Measurements from ENCODE around the gene BEAN1. TPM values are rescaled to one million over a fixed set of nuclear protein-coding genes. Genes with fewer than 3 reads are reported as not detected.

The BEAN1 gene
- total and polyA plus RNA-seq, 2 experiments from 2014 or later = 0.07 to 0.10 TPM

DNA sequence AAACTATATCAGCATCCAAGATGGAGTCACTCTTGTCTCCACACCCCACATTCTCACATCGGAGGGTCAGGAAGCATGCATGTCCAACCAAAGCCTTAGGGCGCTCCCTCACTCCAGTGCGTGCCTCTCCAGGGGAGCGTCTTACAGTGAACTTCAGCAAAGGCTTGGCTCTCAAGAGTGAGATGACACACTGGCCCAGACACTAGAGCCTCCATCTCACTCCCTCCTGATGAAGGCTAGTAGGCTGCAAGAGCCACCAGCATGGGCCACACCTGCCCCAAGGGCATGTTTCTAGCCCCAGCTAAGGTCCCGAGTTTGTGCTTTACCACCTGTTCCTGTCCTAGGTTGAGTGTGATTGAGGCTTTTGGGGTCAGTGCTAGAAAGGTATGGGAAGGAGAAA, 40.5 kb downstream of the BEAN1 start:
- Histone ChIP-seq H3K9me2 (ENCODE audit: insufficient read depth) (0 out of 2 replicates have a peak, but pooled peaks cover 4% of the 10 kb centered on the region), H3K27me3 (ENCODE audit: insufficient read depth) (no peaks in the 10 kb centered on the region), H3F3A (replicated peaks; ENCODE audit: low read depth) (no peaks in the 10 kb centered on the region), H3K27ac (ENCODE audit: low read depth) (no peak overlapping the region), H3K4me3 (no peak overlapping the region), H2AFZ (no peak overlapping the region), H3K4me1 (ENCODE audit: insufficient read depth) (no peaks in the 10 kb centered on the region), H3K79me2 (replicated peaks; ENCODE audit: insufficient read depth) (no peaks in the 10 kb centered on the region), H3K4me2 (no peak overlapping the region), H3K36me3 (ENCODE audit: insufficient read depth) (no peaks in the 10 kb centered on the region), H4K20me1 (replicated peaks; ENCODE audit: insufficient read depth) (no peaks in the 10 kb centered on the region)
- H3K27ac Mint-ChIP-seq = no peak overlapping the region
- TF ChIP-seq, protein P1, sequence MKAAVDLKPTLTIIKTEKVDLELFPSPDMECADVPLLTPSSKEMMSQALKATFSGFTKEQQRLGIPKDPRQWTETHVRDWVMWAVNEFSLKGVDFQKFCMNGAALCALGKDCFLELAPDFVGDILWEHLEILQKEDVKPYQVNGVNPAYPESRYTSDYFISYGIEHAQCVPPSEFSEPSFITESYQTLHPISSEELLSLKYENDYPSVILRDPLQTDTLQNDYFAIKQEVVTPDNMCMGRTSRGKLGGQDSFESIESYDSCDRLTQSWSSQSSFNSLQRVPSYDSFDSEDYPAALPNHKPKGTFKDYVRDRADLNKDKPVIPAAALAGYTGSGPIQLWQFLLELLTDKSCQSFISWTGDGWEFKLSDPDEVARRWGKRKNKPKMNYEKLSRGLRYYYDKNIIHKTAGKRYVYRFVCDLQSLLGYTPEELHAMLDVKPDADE (IDR thresholded peaks at IDR 0.05) = no peak
- no peak for TF ChIP-seq ZNF331 (CRISPR knock-in tag; IDR thresholded peaks at IDR 0.05; ENCODE audit: low read depth)
- no peak for TF ChIP-seq EZH2 (IDR thresholded peaks at IDR 0.05; ENCODE audit: low read depth, unreplicated experiment)
- TF ChIP-seq, protein P2, sequence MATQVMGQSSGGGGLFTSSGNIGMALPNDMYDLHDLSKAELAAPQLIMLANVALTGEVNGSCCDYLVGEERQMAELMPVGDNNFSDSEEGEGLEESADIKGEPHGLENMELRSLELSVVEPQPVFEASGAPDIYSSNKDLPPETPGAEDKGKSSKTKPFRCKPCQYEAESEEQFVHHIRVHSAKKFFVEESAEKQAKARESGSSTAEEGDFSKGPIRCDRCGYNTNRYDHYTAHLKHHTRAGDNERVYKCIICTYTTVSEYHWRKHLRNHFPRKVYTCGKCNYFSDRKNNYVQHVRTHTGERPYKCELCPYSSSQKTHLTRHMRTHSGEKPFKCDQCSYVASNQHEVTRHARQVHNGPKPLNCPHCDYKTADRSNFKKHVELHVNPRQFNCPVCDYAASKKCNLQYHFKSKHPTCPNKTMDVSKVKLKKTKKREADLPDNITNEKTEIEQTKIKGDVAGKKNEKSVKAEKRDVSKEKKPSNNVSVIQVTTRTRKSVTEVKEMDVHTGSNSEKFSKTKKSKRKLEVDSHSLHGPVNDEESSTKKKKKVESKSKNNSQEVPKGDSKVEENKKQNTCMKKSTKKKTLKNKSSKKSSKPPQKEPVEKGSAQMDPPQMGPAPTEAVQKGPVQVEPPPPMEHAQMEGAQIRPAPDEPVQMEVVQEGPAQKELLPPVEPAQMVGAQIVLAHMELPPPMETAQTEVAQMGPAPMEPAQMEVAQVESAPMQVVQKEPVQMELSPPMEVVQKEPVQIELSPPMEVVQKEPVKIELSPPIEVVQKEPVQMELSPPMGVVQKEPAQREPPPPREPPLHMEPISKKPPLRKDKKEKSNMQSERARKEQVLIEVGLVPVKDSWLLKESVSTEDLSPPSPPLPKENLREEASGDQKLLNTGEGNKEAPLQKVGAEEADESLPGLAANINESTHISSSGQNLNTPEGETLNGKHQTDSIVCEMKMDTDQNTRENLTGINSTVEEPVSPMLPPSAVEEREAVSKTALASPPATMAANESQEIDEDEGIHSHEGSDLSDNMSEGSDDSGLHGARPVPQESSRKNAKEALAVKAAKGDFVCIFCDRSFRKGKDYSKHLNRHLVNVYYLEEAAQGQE (IDR thresholded peaks at IDR 0.05; ENCODE audit: unreplicated experiment) = no peak
- TF ChIP-seq EZH2phosphoT487 (IDR thresholded peaks at IDR 0.05; ENCODE audit: unreplicated experiment) = no peak
- no peak for TF ChIP-seq CREB1 (CRISPR knock-in tag; IDR thresholded peaks at IDR 0.05; ENCODE audit: low read depth)
- no peak for TF ChIP-seq ZNF114 (CRISPR knock-in tag; IDR thresholded peaks at IDR 0.05)
- TF ChIP-seq STAT1 (IDR thresholded peaks at IDR 0.05; ENCODE audit: unreplicated experiment) = no peak
- no peak for TF ChIP-seq JUNB (IDR thresholded peaks at IDR 0.05; ENCODE audit: unreplicated experiment)
- TF ChIP-seq, protein P3, sequence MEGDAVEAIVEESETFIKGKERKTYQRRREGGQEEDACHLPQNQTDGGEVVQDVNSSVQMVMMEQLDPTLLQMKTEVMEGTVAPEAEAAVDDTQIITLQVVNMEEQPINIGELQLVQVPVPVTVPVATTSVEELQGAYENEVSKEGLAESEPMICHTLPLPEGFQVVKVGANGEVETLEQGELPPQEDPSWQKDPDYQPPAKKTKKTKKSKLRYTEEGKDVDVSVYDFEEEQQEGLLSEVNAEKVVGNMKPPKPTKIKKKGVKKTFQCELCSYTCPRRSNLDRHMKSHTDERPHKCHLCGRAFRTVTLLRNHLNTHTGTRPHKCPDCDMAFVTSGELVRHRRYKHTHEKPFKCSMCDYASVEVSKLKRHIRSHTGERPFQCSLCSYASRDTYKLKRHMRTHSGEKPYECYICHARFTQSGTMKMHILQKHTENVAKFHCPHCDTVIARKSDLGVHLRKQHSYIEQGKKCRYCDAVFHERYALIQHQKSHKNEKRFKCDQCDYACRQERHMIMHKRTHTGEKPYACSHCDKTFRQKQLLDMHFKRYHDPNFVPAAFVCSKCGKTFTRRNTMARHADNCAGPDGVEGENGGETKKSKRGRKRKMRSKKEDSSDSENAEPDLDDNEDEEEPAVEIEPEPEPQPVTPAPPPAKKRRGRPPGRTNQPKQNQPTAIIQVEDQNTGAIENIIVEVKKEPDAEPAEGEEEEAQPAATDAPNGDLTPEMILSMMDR (conservative IDR thresholded peaks at IDR 0.05; ENCODE audit: low read depth in 2 of 2) = no peak
- no peak for ATAC-seq
- no peaks in the 10 kb centered on the region for H3K9me3 Mint-ChIP-seq
- no peak for DNase-seq (ENCODE audit: low spot score)
- no peaks in the 10 kb centered on the region; the same call in 2 of the 3 replicates for H3K4me1 Mint-ChIP-seq
- H3K27me3 Mint-ChIP-seq (ENCODE audit: insufficient read depth, low read depth, poor library complexity) = peaks cover 6% of the 10 kb centered on the region
- H3K4me3 Mint-ChIP-seq = no peak overlapping the region
- no peaks in the 10 kb centered on the region for H3K36me3 Mint-ChIP-seq (ENCODE audit: low read depth)

Data from GM23338 (cell line).